A549 treated with Hydrocortisone at 1 μM for 4 hours (cell line): ENCODE results near the gene TEDDM1. TPM values are rescaled to one million over a fixed set of nuclear protein-coding genes. Genes with fewer than 3 reads are reported as not detected.

ENCODE experiments used
- total RNA-seq: library from RNA; stranded (reverse); fragments of 200-300 nt; extraction: Qiagen RNA extraction; gene quantifications from 5 replicates; pipeline ENCODE4 v1.2.3, GENCODE V29; 2022

TEDDM1 gene
- total RNA-seq = not detected in 5 replicates

DNA sequence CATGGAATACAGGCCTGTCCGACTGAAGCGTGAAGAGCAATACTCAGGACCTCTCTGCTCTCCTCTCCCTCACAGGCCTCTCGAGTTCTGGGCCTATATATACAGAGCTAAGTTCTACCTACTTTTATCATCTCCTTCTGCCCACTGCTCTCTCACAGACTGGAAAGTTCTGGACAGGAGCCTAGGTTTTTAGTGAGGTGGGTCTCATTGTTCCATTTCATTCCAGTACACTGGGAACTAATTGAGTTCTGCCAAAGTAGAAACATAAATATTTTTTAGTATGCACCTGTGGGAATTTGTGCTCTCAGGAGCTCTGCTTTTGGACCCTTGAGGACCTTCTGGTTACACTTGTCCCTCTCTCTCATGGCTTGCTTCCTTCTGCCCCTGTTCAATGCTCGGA is at the start of gene TEDDM1:
Gene TEDDM1 (minus strand): TSS at position 101 of the 400 bp plus-strand sequence. CDS start 182 bp downstream, outside the sequence.

GRCh38 chr1:182450087-182450486 is 49.6 kb upstream of the TEDDM1 start, which contains the start of gene RGSL1:
Gene RGSL1, plus strand, starts transcription at chr1:182450146. Its CDS starts 20 bp downstream, at chr1:182450166.

GRCh38 chr1:182391362-182392049 is 9.0 kb downstream of the TEDDM1 start, which contains the start of gene GLUL:
Gene GLUL, minus strand, starts transcription at chr1:182391790. Its CDS starts 3,053 bp downstream, at chr1:182388737.

Other genes starting within 250 kb of the TEDDM1 start
- 22.5 to 28.3 TPM (median 23.8 TPM) in 5 replicates for gene GLUL, start 8.9 kb downstream of the TEDDM1 start, total RNA-seq
- not detected in 5 replicates for gene RGSL1, start 49.5 kb upstream of the TEDDM1 start, total RNA-seq
- 1.4 to 2.8 TPM (median 1.8 TPM) in 5 replicates for gene RNASEL, start 188.6 kb upstream of the TEDDM1 start, total RNA-seq
- gene RGS16, start 203.7 kb upstream of the TEDDM1 start, total RNA-seq = 0.18 to 0.45 TPM (median 0.24 TPM) in 5 replicates